Measurements from ENCODE around the gene ITSN2.

ITSN2 gene

DNA sequence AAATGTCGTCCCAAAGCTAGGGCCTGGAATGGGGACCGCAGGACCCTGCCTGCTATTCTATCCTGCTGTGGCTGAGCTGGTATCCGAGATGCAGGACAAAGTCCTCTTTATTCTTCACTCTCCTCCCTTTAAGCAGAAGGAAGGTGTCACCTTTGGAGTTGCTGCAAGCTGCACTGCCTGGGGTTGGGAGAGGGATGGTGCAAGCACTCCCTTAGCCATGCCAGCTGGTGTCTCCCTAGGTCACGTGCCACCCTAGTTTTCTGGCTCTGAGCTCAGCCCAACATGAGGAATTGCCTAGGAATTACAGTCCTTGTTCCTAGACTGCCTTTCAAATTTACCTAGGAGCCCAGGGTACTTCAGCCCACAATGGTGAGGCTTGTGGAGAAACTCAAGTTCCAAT, 206.9 kb downstream of the ITSN2 start:
- Mint-ChIP-seq H3K4me1 (ENCODE audit: low read depth) (no peaks in the 10 kb centered on the region), H3K27me3 (no peaks in the 10 kb centered on the region), H3K36me3 (peaks cover 19% of the 10 kb centered on the region), H3K4me3 (no peak overlapping the region), H3K27ac (no peak overlapping the region), H3K9me3 (ENCODE audit: low read depth) (peaks cover 7% of the 10 kb centered on the region)

Measured in activated naive CD8-positive, alpha-beta T cell (primary cell).